Activated T-cell treated with anti-CD3 and anti-CD28 coated beads for 4 hours (primary cell): ENCODE data around the gene MAP2K7.
"Not testable (repeated sequence)": the region's sequence is repeated elsewhere in the genome, so short reads cannot be mapped to it uniquely, and the experiment has no call there.

Experiments used
- DNase-seq: peaks from one replicate; pipeline ENCODE4 v3.0.0-alpha.2; 2020

Gene MAP2K7

DNA sequence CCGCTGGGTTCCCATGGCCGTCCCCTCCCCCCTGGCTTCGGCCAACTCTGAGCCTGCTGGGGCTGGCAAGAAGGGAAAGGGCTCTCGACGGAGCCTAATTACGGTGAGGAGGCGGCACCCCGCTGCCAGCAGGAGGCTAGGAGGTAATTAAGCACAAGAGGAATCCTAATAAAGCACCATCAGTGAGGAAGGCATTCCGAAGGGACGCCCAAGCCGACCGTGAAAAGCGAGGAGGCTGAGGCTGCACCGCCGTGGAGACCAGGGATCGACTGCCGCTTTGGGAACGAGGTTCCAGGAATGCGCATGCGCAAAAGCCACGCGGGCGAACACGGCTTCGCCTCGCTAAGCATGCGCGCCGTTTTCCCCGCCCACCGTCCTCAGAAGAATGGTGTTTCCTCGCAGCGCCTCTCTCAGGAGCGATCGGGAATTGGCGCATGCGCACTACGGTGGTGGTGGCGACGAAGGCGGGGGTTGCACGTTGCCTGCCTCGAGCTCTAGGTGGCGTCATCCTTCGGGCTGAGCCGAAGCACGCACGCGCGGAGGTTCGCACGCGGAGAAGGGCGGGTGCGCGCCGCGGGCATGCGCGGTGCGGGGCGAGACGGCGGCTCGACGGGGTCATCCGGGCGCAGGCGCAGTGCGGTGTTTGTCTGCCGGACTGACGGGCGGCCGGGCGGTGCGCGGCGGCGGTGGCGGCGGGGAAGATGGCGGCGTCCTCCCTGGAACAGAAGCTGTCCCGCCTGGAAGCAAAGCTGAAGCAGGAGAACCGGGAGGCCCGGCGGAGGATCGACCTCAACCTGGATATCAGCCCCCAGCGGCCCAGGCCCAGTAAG, at the start of gene MAP2K7:
Gene MAP2K7 (plus strand): TSS at position 634 of the 830 bp plus-strand sequence. CDS start 68 bp downstream, at position 702.
- DNase-seq: peak; percentile 100

GRCh38 chr19:7855426-7856108, 48.1 kb upstream of the MAP2K7 start:
- DNase-seq: no peak

DNA sequence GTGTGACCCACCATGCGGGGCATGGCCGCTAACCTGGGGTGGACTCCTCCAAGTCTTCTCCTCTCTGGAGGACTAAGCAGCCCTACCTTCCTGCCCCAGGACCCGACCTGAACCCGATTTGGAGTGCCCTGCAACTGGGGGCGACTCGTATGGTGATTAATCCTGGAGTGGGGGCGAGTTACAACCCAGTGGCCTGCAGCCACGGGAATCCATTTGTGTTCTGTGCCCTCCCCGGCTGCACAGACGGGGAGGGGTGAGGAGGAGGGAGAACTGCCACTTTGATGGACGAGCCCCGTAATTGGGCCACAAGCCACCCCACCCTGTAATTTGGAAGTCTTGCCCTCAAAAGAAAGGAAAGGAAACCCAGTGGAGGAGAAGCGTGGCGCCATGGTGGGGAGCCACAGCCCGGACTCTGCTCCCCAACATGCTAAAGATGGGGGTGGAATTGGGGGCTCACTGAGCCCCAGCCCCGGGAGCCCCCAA, 47.5 kb upstream of the MAP2K7 start:
- DNase-seq: no peak

GRCh38 chr19:7856679-7857663, 46.7 kb upstream of the MAP2K7 start:
- DNase-seq: no peak

- DNase-seq: no peak
Measured at GRCh38 chr19:7857727-7858108, 46.0 kb upstream of the MAP2K7 start.

- DNase-seq: no peak
Measured at GRCh38 chr19:7858109-7858770, 45.4 kb upstream of the MAP2K7 start.

- not testable (repeated sequence) for DNase-seq
Measured at GRCh38 chr19:7859087-7859486, 44.6 kb upstream of the MAP2K7 start.

DNA sequence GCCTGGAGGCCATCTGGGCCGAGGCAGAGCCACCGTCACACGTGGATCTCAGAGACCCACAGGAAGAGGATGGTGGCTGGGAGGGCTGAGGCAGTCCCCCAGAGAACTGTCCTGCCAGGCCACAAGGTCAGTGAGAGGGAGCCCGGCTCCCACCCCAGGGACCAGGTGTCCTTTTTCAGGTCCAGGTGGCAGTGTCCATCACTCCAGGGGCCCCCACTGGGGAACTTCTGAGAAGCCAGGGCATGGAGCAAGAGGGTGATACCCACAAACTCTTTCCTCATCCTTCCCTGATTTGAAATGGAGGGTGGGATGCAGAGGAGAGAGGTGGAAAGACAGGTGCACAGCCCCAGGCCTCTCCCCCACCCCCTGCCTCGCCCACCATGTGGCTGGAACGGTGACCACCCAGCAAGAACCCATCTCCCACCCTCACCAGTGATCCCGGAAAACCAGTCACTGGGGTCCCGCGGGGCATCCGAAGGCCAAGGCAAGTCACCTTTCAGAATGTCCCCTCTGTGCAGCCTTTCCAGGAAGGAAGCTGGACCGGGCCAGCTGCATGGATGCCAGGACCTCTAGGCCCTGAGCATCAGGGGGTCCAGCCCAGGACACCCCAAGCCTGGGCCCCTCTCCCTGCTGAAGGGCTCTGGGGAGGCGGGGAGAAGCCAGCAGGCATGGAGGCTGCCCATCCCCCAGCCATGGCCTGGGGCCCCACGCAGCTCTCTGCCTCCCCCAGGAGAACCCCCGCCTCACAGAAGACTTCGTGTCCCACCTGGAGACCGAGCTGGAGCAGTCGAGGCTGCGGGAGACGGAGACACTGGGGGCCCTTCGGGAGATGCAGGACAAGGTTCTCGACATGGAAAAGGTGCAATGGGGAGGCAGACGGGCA, 43.6 kb upstream of the MAP2K7 start:
- no peak for DNase-seq

DNA sequence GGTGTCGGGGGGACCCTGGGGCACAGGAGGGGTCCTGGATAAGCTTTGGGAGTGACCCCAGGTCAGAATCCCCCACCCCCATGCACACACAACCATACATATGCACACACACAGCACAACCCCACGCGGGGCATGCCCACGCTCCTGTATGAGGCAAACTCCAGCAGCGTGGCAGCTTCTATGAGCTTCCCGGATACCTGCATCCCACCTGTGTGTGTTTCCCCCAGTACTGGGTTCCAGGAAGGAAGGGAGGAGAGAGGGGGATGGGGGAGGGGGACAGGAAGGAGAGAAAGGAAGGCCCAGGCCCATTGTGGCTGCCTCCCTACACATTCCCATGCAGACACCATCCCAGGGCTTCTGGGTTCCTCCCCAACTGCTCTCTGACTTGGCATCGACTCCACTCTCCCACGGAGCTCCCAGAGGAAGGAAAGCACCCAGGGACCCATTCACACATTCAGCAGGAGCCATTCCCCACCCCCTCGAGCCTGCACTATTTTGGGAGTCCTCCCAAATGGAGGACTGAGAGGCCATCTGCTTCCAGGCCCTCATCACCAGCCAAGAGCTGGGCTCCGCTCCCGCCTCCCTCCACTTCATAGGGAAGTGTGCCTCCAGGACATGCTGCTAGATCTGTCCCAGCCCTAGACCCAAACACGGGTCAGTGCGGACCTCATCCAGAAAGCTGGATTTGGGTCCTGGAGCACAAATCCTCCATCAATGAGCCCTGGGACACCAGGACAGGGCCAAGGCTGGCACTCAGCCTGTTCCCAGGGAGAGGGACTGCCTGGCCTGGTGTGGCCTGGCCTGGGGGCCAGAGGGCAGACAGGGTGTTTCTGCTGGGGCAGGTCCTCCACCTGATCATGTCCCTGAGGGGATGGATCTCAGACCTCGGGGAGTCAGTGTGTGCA, 42.7 kb upstream of the MAP2K7 start:
- DNase-seq: no peak

DNA sequence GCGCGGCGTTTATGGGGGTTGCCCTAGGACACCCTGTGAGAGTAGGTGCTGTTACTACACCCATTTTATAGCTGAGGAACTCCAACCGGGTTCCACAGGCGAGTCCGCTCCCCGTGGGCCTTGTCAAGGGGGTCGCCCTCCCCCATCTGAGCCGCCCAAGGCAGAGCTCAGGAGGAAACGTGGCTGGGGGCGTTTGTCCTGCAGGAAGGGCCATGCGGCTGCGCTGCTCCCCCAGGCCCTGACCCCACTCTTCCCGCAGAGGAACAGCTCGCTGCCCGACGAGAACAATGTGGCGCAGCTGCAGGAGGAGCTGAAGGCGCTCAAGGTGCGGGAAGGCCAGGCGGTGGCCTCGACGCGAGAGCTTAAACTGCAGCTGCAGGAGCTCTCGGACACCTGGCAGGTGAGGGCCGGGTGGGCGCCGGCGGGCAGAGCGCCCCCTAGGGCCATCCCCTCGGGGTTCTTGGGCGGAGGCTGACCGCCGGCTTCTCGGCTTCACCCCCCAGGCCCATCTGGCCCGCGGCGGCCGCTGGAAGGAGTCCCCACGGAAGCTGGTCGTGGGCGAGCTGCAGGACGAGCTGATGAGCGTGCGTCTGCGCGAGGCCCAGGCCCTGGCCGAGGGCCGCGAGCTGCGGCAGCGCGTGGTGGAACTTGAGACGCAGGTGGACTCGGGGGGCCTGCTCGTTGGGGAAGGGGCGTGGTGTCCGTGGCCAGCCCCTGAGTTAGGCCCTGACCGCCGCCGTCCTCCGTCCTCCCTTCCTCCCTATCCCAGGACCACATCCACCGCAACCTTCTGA, 41.9 kb upstream of the MAP2K7 start:
- no peak for DNase-seq

DNA sequence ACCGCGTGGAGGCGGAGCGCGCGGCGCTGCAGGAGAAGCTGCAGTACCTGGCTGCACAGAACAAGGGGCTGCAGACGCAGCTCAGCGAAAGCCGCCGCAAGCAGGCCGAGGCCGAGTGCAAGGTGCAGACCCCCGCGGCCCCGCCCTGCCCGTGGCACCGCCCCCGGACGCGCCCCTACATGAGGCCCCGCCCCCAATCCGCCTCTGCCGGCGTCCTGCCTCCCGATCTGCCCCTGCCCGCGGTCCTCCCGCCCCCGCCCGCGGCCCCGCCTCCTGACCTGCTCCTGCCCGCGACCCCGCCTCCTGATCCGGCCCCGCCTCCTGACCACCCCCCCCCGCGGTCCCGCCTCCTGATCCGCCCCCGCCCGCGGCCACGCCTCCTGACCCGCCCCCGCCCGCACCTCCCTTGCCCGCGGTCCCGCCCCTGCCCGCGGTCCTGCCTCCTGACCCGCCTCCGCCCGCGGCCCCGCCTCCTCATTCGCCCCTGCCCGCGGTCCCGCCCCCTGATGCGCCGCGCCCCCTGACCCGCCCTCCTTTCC, 41.2 kb upstream of the MAP2K7 start:
- DNase-seq: peak; percentile 62

DNA sequence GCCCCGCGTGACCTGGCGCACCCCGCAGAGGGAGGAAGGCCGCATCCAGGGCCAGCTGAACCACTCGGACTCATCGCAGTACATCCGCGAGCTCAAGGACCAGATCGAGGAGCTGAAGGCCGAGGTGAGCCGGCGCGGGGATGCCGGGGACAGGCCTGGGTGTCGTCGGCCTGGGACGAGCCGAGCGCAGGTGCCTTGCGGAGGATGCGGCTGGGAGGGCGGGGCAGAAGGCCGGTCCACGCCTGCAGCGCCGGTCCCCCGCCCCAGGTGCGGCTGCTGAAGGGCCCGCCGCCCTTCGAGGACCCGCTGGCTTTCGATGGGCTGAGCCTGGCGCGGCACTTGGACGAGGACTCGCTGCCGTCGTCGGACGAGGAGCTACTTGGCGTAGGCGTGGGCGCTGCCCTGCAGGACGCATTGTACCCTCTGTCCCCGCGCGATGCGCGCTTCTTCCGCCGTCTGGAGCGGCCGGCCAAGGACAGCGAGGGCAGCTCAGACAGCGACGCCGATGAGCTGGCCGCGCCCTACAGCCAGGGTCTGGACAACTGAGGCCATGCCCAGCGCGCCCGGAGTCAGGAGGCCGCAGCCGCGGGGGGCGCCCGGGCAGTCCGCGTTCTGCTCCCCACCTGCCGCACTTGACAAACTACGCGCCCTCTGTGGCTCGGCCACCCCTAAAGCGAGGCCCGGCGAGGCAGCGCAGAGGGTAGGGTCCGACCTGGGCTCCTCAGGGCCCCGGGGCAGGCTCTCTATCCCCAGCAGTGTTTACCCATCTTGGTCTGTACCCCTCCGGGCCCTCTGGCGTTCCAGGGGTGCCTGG, 40.3 kb upstream of the MAP2K7 start:
- no peak for DNase-seq

- DNase-seq: no peak
Measured at GRCh38 chr19:7863971-7864689, 39.5 kb upstream of the MAP2K7 start.

DNA sequence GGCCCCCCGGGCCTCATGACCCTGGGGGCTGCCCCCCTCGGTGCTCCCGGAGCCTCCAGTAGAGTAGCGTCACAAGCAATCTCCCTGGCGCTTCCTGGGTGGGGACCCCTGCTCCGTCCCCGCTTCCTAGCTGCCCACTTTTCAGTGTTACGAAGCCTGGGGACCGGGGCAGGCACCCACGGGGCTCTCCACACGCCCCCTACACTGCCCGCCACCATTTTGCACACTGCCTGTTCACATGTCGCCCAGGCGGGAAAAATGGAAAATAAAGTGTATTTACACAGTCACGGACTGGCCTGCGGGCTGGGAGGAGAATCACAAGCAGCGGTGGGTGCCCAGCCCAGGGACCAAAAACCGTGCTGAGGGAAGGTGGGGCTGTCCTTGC, 39.0 kb upstream of the MAP2K7 start:
- DNase-seq: no peak

GRCh38 chr19:7865262-7865911, 38.3 kb upstream of the MAP2K7 start:
- no peak for DNase-seq

GRCh38 chr19:7866399-7867091, 37.1 kb upstream of the MAP2K7 start:
- DNase-seq: no peak
